Keratinocyte (primary cell): ENCODE measurements around the gene CD34.

Source experiments
- EZH2 ChIP-seq: IDR thresholded peaks from one replicate; pipeline ENCODE4 v1.6.1; 2012; ENCODE audit warnings: inconsistent platforms, mild to moderate bottlenecking, low read length, moderate library complexity
- TF ChIP-seq, protein P1 (sequence below), 3 experiments: IDR thresholded peaks in 1 of 3; conservative IDR thresholded peaks in 1 of 3; optimal IDR thresholded peaks in 1 of 3; 2 replicates in 2 of 3; 3 replicates in 1 of 3; pipeline versions ENCODE3 to v1.5.1; 2011; ENCODE audit warnings: low read length in 3 of 3, mild to moderate bottlenecking in 3 of 3, moderate library complexity in 2 of 3, control low read depth in 1 of 3, inconsistent platforms in 1 of 3; ENCODE audit not compliant: insufficient read depth in 2 of 3; ENCODE audit errors: extremely low read depth in 1 of 3

DNA sequence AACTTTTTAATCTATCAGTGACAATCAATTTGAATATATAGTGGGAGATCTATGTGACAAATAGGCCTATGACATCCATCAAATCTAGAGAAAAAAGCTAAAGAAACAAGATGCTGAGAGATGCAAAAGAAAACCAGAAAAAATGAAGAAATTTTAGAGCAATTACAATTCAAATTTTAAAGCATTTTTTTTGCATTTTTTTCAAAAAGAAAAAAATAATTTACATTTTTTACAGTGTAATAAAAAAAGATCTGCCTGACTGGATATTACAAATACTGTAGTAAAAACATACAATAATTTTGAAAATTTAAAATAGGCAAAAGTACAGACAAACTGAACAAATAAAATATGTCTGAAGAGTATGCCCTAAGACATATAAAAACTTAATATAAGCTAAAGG, 14.4 kb downstream of the CD34 start:
- TF ChIP-seq, protein P1, sequence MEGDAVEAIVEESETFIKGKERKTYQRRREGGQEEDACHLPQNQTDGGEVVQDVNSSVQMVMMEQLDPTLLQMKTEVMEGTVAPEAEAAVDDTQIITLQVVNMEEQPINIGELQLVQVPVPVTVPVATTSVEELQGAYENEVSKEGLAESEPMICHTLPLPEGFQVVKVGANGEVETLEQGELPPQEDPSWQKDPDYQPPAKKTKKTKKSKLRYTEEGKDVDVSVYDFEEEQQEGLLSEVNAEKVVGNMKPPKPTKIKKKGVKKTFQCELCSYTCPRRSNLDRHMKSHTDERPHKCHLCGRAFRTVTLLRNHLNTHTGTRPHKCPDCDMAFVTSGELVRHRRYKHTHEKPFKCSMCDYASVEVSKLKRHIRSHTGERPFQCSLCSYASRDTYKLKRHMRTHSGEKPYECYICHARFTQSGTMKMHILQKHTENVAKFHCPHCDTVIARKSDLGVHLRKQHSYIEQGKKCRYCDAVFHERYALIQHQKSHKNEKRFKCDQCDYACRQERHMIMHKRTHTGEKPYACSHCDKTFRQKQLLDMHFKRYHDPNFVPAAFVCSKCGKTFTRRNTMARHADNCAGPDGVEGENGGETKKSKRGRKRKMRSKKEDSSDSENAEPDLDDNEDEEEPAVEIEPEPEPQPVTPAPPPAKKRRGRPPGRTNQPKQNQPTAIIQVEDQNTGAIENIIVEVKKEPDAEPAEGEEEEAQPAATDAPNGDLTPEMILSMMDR (optimal IDR thresholded peaks at IDR 0.05 in 1 of 3, IDR thresholded peaks at IDR 0.05 in 1 of 3, conservative IDR thresholded peaks at IDR 0.05 in 1 of 3; ENCODE audit: extremely low read depth in 1 of 3, insufficient read depth in 2 of 3, low read length in 3 of 3) = no peak
- no peak for TF ChIP-seq EZH2
